D721Med (cell line): Measurements from ENCODE around the gene ADAMTS19.
A peak's percentile ranks its signal among the peaks of the same experiment; 100 is the strongest.
"Not testable (repeated sequence)": the region's sequence is repeated elsewhere in the genome, so short reads cannot be mapped to it uniquely, and the experiment has no call there.

Experiments
- DNase-seq: peaks from one replicate; pipeline ENCODE4 v3.0.0; 2011; ENCODE audit warnings: low spot score; ENCODE audit not compliant: insufficient read length
- FAIRE-seq: peaks from 2 replicates; lab custom pipeline; 2011; peaks lifted over from hg19 to GRCh38; lab: Jason Lieb, UNC
- TF ChIP-seq, protein P1 (sequence below): IDR thresholded peaks from 2 replicates; pipeline ENCODE4 v1.5.1; 2012; ENCODE audit warnings: mild to moderate bottlenecking, control low read depth; ENCODE audit not compliant: insufficient read depth; ENCODE audit errors: missing control alignments

The ADAMTS19 gene

DNA sequence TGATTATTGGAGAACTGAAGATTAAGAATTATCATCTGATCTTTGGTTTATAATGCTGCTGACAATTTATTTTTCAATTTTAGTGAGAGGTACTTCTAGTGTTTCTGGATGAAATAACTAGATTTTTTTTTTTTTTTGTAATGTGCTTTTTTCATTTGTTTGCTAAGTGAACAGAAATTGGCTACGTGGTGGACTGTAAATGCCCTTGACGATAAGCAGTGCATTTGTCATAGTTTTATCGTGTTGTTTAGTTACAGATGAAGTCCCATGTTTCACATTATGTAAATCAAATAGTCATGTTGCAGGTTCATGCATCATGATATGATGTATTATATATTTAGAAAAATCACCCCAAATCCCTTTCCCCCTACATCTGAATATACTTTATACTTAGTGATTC lies 81.0 kb downstream of the ADAMTS19 start:
- DNase-seq (no peak), FAIRE-seq (no peak)
- TF ChIP-seq, protein P1, sequence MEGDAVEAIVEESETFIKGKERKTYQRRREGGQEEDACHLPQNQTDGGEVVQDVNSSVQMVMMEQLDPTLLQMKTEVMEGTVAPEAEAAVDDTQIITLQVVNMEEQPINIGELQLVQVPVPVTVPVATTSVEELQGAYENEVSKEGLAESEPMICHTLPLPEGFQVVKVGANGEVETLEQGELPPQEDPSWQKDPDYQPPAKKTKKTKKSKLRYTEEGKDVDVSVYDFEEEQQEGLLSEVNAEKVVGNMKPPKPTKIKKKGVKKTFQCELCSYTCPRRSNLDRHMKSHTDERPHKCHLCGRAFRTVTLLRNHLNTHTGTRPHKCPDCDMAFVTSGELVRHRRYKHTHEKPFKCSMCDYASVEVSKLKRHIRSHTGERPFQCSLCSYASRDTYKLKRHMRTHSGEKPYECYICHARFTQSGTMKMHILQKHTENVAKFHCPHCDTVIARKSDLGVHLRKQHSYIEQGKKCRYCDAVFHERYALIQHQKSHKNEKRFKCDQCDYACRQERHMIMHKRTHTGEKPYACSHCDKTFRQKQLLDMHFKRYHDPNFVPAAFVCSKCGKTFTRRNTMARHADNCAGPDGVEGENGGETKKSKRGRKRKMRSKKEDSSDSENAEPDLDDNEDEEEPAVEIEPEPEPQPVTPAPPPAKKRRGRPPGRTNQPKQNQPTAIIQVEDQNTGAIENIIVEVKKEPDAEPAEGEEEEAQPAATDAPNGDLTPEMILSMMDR: no peak

DNA sequence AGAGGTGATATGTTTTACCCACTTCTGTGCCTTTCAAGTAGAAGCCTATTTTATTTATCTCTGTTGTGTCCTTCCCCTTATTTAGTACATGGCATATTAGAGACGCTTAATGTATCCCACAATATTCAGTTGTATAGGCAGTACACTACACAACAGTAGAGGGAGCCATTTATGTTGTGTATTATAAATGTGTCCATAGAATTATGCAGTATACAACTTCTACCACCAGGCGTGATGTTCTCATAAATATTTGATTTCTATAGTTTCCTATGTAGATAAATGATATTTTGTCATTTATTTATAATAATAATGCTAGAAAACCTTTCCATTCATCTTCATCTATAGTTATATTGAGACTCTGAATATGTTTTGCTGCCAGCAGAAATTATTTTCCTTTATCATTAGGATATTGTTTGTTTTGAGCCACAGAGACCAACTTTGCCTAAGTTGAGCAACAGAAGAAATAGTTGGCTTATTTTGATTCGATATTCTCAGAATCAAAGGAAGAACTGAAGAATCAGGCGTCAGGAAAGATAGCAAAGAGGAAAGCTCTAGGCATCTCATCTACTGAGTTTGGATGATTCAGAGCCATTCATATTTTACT lies 81.7 kb downstream of the ADAMTS19 start:
- TF ChIP-seq, protein P1: peak; percentile 34
- DNase-seq: no peak
- FAIRE-seq: no peak

DNA sequence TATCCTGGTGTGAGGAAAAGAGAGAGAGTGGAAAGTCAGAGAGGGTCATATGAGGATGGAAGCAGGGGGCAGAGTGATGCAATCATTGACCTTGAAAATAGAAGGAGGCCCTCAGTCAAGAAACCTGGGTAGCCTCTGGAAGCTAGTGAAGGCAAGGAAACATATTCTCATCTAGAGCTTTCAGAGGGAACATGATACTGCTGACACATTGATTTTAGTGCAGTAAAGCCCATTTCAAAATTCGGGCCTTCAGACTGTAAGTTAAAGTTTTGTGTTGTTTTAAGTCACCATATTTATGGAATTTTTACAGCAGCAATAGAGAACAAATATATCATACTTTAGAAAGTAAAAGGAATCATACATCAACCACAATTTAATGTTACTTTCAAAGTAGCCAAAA lies 87.0 kb downstream of the ADAMTS19 start:
- FAIRE-seq (no peak), DNase-seq (no peak)
- TF ChIP-seq, protein P1: no peak

DNA sequence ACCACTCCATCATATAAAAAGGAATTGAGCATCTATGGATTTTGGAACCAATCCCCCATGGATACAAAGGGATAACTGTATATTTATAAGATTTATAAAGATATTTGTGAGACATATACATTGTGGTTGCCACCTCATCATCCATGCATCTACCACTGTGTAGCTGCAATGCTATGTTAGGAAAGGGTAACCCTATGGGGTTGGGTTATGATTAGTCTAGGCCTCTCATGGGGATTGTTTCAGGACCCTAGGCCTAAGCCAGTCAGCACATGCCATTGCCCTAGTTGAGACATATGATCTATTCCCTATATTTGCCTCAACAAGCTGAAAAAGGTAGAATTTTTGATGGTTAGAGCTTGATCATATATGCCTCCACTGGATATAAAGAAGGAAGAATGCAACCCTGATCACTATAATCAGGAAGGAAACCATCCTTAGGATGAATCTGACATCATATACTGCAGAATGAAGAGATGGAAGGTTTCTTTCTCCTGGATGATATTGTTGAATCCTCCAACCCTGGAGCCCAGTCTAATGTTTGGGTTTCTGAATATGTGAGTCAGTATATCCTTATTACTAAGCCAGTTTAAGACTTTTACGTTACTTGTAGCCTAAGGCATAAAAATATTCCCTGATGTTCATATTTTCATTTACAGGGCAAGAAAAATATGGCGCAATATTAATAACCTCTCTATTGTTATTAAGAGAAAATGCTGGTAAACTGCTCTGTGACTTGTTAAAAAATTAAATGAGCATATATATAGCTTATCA lies 94.2 kb downstream of the ADAMTS19 start:
- FAIRE-seq: no peak
- TF ChIP-seq, protein P1: no peak

DNA sequence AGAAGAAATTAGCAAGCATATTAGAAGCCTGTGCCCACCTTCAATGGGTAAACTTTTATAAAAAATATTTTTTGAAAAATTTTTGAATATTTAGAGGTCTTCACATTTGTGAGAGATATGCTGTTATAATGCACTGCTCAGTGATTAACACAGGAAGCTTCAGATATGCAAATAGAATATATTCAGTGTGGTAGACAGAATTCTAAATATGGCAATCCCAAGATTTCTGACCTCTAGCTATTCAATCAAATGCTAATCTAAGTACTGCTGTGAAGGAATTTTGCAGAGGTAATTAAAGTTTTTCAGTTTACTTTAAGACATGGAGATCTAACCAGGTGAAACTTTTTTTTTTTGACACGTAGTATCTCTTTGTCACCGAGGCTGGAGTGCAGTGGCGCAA lies 103.5 kb downstream of the ADAMTS19 start:
- DNase-seq (no peak), FAIRE-seq (no peak)
- TF ChIP-seq, protein P1: no peak

More for the DNA sequence above, 94.2 kb downstream of the ADAMTS19 start:
- DNase-seq: no peak

DNA sequence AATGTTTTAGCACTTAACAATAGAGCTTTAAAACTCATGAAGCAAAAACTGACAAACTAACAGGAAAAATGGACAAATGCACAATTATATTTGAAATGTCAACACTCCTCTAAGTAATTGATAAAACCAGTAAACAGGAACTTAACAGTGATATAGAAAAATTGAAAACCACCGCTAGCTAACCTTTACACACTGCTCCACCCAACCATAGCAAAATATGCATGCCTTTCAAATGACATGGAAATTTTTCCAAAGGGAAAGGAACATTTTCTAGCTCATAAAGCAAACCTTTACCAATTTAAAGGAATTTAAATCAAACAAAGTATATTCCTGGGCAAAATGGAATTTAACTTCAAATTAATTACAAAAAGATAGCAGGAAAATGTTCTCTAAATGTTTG lies 109.2 kb downstream of the ADAMTS19 start:
- DNase-seq (no peak), FAIRE-seq (no peak)
- TF ChIP-seq, protein P1: no peak

DNA sequence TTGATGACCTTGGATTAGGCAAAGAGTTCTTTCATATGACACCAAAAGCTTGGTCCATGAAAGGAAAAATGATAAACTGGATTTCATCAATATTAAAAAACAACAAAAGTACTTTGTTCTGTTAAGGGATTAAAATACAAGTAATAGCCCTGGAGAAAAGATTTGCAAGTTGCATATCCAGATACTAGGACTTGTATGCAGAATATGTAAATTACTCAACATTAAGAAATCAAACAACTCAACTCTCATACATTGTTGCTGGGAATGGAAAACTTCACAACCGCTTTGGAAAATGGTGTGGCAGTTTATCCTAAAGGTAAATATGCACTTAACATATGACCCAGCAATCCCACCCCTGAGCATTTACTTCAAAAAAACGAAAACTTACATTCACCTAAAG lies 112.0 kb downstream of the ADAMTS19 start:
- TF ChIP-seq, protein P1: no peak
- FAIRE-seq (no peak), DNase-seq (no peak)

DNA sequence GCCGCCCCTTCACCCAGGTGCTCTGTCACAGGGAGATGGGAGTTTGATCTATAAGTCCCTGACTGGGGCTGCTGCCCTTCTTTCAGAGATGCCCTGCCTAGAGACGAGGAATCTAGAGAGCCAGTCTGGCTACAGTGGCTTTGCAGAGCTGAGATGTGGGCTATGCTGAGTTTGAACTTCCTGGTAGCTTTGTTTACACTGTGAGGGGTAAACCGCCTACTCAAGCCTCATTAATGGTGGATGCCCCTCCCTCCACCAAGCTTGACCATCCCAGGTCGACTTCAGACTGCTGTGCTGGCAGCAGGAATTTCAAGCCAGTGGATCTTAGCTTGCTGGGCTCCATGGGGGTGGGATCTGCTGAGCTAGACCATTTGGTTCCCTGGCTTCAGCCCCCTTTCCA lies 124.4 kb downstream of the ADAMTS19 start:
- FAIRE-seq, DNase-seq: not testable (repeated sequence)
